H9 (cell line): ENCODE data around the gene LYAR. TPM values are rescaled to one million over a fixed set of nuclear protein-coding genes. Genes with fewer than 3 reads are reported as not detected.

Source experiments
- DNase-seq: peaks from one replicate; pipeline ENCODE4 v3.0.0-alpha.2; 2017
- H2AFZ ChIP-seq: one replicate; pipeline ENCODE4 v1.6.1; 2013; ENCODE audit warnings: mild to moderate bottlenecking, low read length, control low read depth, moderate library complexity
- H2AK5ac ChIP-seq: 2 replicates; pipeline ENCODE4 v1.6.1; 2013; ENCODE audit warnings: low read length, control low read depth, mixed read lengths; ENCODE audit not compliant: insufficient read length
- H2BK120ac ChIP-seq: one replicate; pipeline ENCODE4 v1.6.1; 2013; ENCODE audit warnings: low read depth, mild to moderate bottlenecking, low read length, control low read depth, inconsistent platforms; ENCODE audit not compliant: poor library complexity, severe bottlenecking
- H2BK12ac ChIP-seq: 2 replicates; pipeline ENCODE4 v1.6.1; 2013; ENCODE audit warnings: low read length, control low read depth, mixed read lengths, low read depth; ENCODE audit not compliant: insufficient read length
- H2BK15ac ChIP-seq: 2 replicates; pipeline ENCODE4 v1.6.1; 2013; ENCODE audit warnings: low read depth, low read length, control low read depth
- H2BK20ac ChIP-seq: one replicate; pipeline ENCODE4 v1.6.1; 2013; ENCODE audit warnings: low read depth, mild to moderate bottlenecking, low read length, control low read depth, inconsistent platforms; ENCODE audit not compliant: poor library complexity, severe bottlenecking
- H2BK5ac ChIP-seq: 2 replicates; pipeline ENCODE4 v1.6.1; 2013; ENCODE audit warnings: low read length, control low read depth, mixed read lengths; ENCODE audit not compliant: insufficient read length
- H3K14ac ChIP-seq: 2 replicates; pipeline ENCODE4 v1.6.1; 2013; ENCODE audit warnings: low read length, control low read depth; ENCODE audit not compliant: insufficient read depth
- H3K18ac ChIP-seq: 2 replicates; pipeline ENCODE4 v1.6.1; 2013; ENCODE audit warnings: low read depth, mild to moderate bottlenecking, mixed read lengths, low read length, control low read depth; ENCODE audit not compliant: insufficient read length
- H3K23ac ChIP-seq: 2 replicates; pipeline ENCODE4 v1.6.1; 2013; ENCODE audit warnings: low read length, control low read depth, mixed read lengths, low read depth; ENCODE audit not compliant: insufficient read length
- H3K23me2 ChIP-seq: 2 replicates; pipeline ENCODE4 v1.6.1; 2013; ENCODE audit warnings: low read depth, mild to moderate bottlenecking, mixed read lengths, low read length, control low read depth; ENCODE audit not compliant: insufficient read length, poor library complexity, severe bottlenecking
- H3K27ac ChIP-seq: 2 replicates; pipeline ENCODE4 v1.5.1; 2013; ENCODE audit warnings: low read length, control low read depth, mixed read lengths, low read depth; ENCODE audit not compliant: insufficient read length
- H3K27me3 ChIP-seq: 2 replicates; pipeline ENCODE4 v1.6.1; 2013; ENCODE audit warnings: low read length, control low read depth, inconsistent platforms; ENCODE audit not compliant: insufficient read depth
- H3K4ac ChIP-seq: 2 replicates; pipeline ENCODE4 v1.6.1; 2013; ENCODE audit warnings: low read depth, mild to moderate bottlenecking, control low read depth, inconsistent platforms, low read length, moderate library complexity
- H3K4me1 ChIP-seq: 2 replicates; pipeline ENCODE4 v1.6.1; 2013; ENCODE audit warnings: low read length, control low read depth, inconsistent platforms; ENCODE audit not compliant: insufficient read depth
- H3K4me2 ChIP-seq: 2 replicates; pipeline ENCODE4 v1.6.1; 2013; ENCODE audit warnings: low read length, control low read depth, mixed read lengths; ENCODE audit not compliant: insufficient read length, insufficient read depth
- H3K56ac ChIP-seq: 2 replicates; pipeline ENCODE4 v1.6.1; 2013; ENCODE audit warnings: low read depth, mild to moderate bottlenecking, mixed read lengths, low read length, control low read depth; ENCODE audit not compliant: insufficient read length
- H3K79me1 ChIP-seq: 2 replicates; pipeline ENCODE4 v1.6.1; 2013; ENCODE audit warnings: low read depth, mild to moderate bottlenecking, moderate library complexity, low read length, control low read depth, inconsistent platforms; ENCODE audit not compliant: insufficient read depth, poor library complexity, severe bottlenecking
- H3K79me2 ChIP-seq: 2 replicates; pipeline ENCODE4 v1.6.1; 2013; ENCODE audit warnings: low read length, control low read depth, inconsistent platforms; ENCODE audit not compliant: insufficient read depth
- H3K9ac ChIP-seq: 2 replicates; pipeline ENCODE4 v1.6.1; 2013; ENCODE audit warnings: low read length, control low read depth, mixed read lengths; ENCODE audit not compliant: insufficient read length; ENCODE audit errors: extremely low read depth
- H3K9me3 ChIP-seq: one replicate; pipeline ENCODE4 v1.6.1; 2013; ENCODE audit warnings: low read depth, low read length, inconsistent platforms; ENCODE audit not compliant: control insufficient read depth
- H3T11ph ChIP-seq: one replicate; pipeline ENCODE4 v1.6.1; 2013; ENCODE audit warnings: mild to moderate bottlenecking, low read length, control low read depth, inconsistent platforms
- H4K20me1 ChIP-seq: one replicate; pipeline ENCODE4 v1.6.1; 2013; ENCODE audit not compliant: control insufficient read depth, insufficient read length, insufficient read depth
- H4K5ac ChIP-seq: 2 replicates; pipeline ENCODE4 v1.6.1; 2013; ENCODE audit warnings: low read depth, mild to moderate bottlenecking, mixed read lengths, low read length, control low read depth; ENCODE audit not compliant: insufficient read length
- H4K8ac ChIP-seq: replicated peaks from 2 replicates; pipeline ENCODE4 v1.6.1; 2013; ENCODE audit warnings: low read length, control low read depth, mixed read lengths, low read depth; ENCODE audit not compliant: insufficient read length
- H4K91ac ChIP-seq: 2 replicates; pipeline ENCODE4 v1.6.1; 2013; ENCODE audit warnings: low read depth, mild to moderate bottlenecking, moderate library complexity, mixed read lengths, low read length, control low read depth; ENCODE audit not compliant: insufficient read length
- H3K27ac Mint-ChIP-seq, 3 experiments: 2 replicates in 2 of 3; 3 replicates in 1 of 3; pipeline ENCODE4 v1.8.0; 2020 to 2021; ENCODE audit warnings: mixed read lengths in 3 of 3, mild to moderate bottlenecking in 1 of 3, moderate library complexity in 1 of 3
- H3K27me3 Mint-ChIP-seq: 2 replicates; pipeline ENCODE4 v1.8.0; 2021; ENCODE audit warnings: low read depth, mild to moderate bottlenecking, moderate library complexity, mixed read lengths
- H3K36me3 Mint-ChIP-seq, 3 experiments: 2 replicates in 2 of 3; 3 replicates in 1 of 3; pipeline ENCODE4 v1.8.0; 2020 to 2021; ENCODE audit warnings: low read depth in 3 of 3, mixed read lengths in 3 of 3; ENCODE audit not compliant: insufficient read depth in 1 of 3
- H3K4me1 Mint-ChIP-seq, 2 experiments: 2 replicates each; pipeline ENCODE4 v1.8.0; 2020; ENCODE audit warnings: mixed read lengths in 2 of 2
- H3K4me3 Mint-ChIP-seq, 2 experiments: 2 replicates in 1 of 2; 3 replicates in 1 of 2; pipeline ENCODE4 v1.8.0; 2020 to 2021; ENCODE audit warnings: mild to moderate bottlenecking in 2 of 2, mixed read lengths in 2 of 2, moderate library complexity in 1 of 2
- H3K9me3 Mint-ChIP-seq, 2 experiments: 2 replicates in 1 of 2; 3 replicates in 1 of 2; pipeline ENCODE4 v1.8.0; 2020; ENCODE audit warnings: mild to moderate bottlenecking in 2 of 2, mixed read lengths in 2 of 2, moderate library complexity in 1 of 2
- WGBS: extraction: QIAGEN DNeasy Blood & Tissue Kit; methylation state at CpG from one replicate; pipeline ENCODE4 v1.1.7; 2013; ENCODE audit warnings: missing lambda C conversion rate, low lambda C conversion rate, mixed read lengths; ENCODE audit not compliant: insufficient read length; ENCODE audit errors: extremely low coverage; 5-methylcytosine and 5-hydroxymethylcytosine counted together
- total RNA-seq: library from RNA; stranded (reverse); gene quantifications from 2 replicates; pipeline ENCODE4 v1.2.1, GENCODE V29; 2021
- TF ChIP-seq, protein P1 (sequence below): fragments of 200-600 bp; sonication (generic); conservative IDR thresholded peaks from 3 replicates; pipeline ENCODE4 v1.8.0; 2021; ENCODE audit warnings: antibody characterized with exemption, mild to moderate bottlenecking

LYAR gene
- total RNA-seq, 1 experiment from 2014 or later: 50.9 TPM

DNA sequence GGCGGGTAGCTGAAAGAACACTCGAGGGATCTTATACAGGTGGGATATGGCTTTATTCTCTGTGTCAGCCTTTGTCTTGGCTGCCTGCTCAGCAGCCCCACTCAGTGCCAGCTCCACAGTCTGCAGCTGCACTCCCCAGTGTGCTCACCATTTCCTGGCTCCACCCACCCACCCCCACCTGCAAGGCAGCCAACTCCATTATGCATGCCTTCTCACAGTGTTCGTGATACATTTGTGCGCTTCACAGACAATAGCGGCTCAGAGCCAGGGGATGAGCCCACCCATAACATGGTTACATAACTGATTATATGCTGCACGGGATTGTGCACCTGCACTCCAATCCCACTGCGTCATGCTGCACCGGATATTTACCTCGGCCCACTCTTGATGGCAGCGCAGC lies 33.2 kb downstream of the LYAR start:
- Histone ChIP-seq H2BK15ac (no peak overlapping the region), H3K23me2 (no peaks in the 10 kb centered on the region), H2BK20ac (no peak overlapping the region), H3K27ac (no peak overlapping the region), H2BK12ac (no peak overlapping the region), H3K9me3 (no peaks in the 10 kb centered on the region), H4K20me1 (no peaks in the 10 kb centered on the region), H3K27me3 (no peaks in the 10 kb centered on the region), H4K8ac (no peak overlapping the region), H3K23ac (no peak overlapping the region), H3K56ac (no peak overlapping the region), H4K91ac (no peak overlapping the region), H3K79me2 (no peaks in the 10 kb centered on the region), H3K18ac (no peak overlapping the region), H3K4me1 (no peaks in the 10 kb centered on the region), H3T11ph (no peak overlapping the region), H2BK5ac (no peak overlapping the region), H3K4ac (no peak overlapping the region), H2AK5ac (no peak overlapping the region), H2AFZ (no peak overlapping the region), H3K4me2 (no peak overlapping the region), H3K9ac (no peak overlapping the region), H4K5ac (no peak overlapping the region), H3K79me1 (no peaks in the 10 kb centered on the region), H3K14ac (no peak overlapping the region), H2BK120ac (no peak overlapping the region)
- peaks cover 3% of the 10 kb centered on the region in 2 experiments; a peak in 1 of 4 replicates for H3K4me1 Mint-ChIP-seq
- H3K36me3 Mint-ChIP-seq: no peaks in the 10 kb centered on the region
- peaks cover 7% of the 10 kb centered on the region for H3K27me3 Mint-ChIP-seq
- no peaks in the 10 kb centered on the region for H3K9me3 Mint-ChIP-seq
- TF ChIP-seq, protein P1, sequence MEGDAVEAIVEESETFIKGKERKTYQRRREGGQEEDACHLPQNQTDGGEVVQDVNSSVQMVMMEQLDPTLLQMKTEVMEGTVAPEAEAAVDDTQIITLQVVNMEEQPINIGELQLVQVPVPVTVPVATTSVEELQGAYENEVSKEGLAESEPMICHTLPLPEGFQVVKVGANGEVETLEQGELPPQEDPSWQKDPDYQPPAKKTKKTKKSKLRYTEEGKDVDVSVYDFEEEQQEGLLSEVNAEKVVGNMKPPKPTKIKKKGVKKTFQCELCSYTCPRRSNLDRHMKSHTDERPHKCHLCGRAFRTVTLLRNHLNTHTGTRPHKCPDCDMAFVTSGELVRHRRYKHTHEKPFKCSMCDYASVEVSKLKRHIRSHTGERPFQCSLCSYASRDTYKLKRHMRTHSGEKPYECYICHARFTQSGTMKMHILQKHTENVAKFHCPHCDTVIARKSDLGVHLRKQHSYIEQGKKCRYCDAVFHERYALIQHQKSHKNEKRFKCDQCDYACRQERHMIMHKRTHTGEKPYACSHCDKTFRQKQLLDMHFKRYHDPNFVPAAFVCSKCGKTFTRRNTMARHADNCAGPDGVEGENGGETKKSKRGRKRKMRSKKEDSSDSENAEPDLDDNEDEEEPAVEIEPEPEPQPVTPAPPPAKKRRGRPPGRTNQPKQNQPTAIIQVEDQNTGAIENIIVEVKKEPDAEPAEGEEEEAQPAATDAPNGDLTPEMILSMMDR: 0 out of 3 replicates have a peak, but pooled peaks have one; percentile 12
- DNase-seq: peak; percentile 50
- WGBS: no CpG with 5 or more reads among the region's 10 CpGs
- H3K4me3 Mint-ChIP-seq: no peak overlapping the region
- no peak overlapping the region for H3K27ac Mint-ChIP-seq
